Prostate gland (tissue), 2 donors: Measurements from ENCODE around the gene PPFIA2. TPM values are rescaled to one million over a fixed set of nuclear protein-coding genes. Genes with fewer than 3 reads are reported as not detected.
"Not testable (repeated sequence)": the region's sequence is repeated elsewhere in the genome, so short reads cannot be mapped to it uniquely, and the experiment has no call there.

ENCODE experiments used
- DNase-seq: peaks from one replicate; pipeline ENCODE4 v3.0.0-alpha.2; 2019; ENCODE audit warnings: low spot score
- H3K27ac ChIP-seq, 2 donors: fragments of 200-600 bp; sonication (generic); 2 replicates each; pipeline ENCODE4 v1.5.1; 2017 to 2019
- H3K27me3 ChIP-seq: fragments of 200-600 bp; sonication (generic); replicated peaks from 2 replicates; pipeline ENCODE4 v1.5.1; 2019; ENCODE audit not compliant: insufficient read depth
- H3K36me3 ChIP-seq, 2 donors: fragments of 200-600 bp; sonication (generic); 1 replicate in 1 of 2; 2 replicates in 1 of 2; pipeline versions ENCODE4 v1.5.1 to v1.8.1; 2017 to 2019
- H3K4me1 ChIP-seq: fragments of 200-600 bp; sonication (generic); replicated peaks from 2 replicates; pipeline ENCODE4 v1.5.1; 2019
- H3K4me3 ChIP-seq, 2 donors: fragments of 200-600 bp; sonication (generic); 2 replicates each; pipeline ENCODE4 v1.5.1; 2017 to 2019
- H3K9me3 ChIP-seq: fragments of 200-600 bp; sonication (generic); 2 replicates; pipeline ENCODE4 v1.5.1; 2017
- POLR2A ChIP-seq: fragments of 450-650 bp; IDR thresholded peaks from one replicate; pipeline ENCODE4 v1.6.1; 2016; ENCODE audit warnings: antibody characterized with exemption, mild to moderate bottlenecking
- POLR2AphosphoS5 ChIP-seq: sonication (generic); formaldehyde crosslinking; IDR thresholded peaks from one replicate; pipeline ENCODE4 v1.6.1; 2017; ENCODE audit warnings: antibody characterized with exemption
- WGBS: methylation state at CpG from one replicate; pipeline ENCODE4 v1.1.5; 2018; 5-methylcytosine and 5-hydroxymethylcytosine counted together
- intact Hi-C: fragments of 100-400 bp; cut with DNase I; formaldehyde crosslinking; loops from one replicate; pipeline ENCODE4 v1.14.2; 2022
- total RNA-seq, 2 donors: library from RNA; depleted of rRNA; stranded (reverse); fragments of >200 nt; gene quantifications; one replicate each; pipeline ENCODE4 v1.1.0, GENCODE V29; 2016
- TF ChIP-seq, protein P1 (sequence below), 4 experiments: fragments of 200-600 bp in 2 of 4; fragments of 450-650 bp in 2 of 4; sonication (generic) in 2 of 4; IDR thresholded peaks; 1 replicate in 3 of 4; 2 replicates in 1 of 4; pipeline ENCODE4 v1.5.1; 2016 to 2019; ENCODE audit warnings: antibody characterized with exemption in 4 of 4, mild to moderate bottlenecking in 2 of 4, moderate library complexity in 2 of 4

PPFIA2 gene
- total RNA-seq, 2 donors from 2014 or later = 7.3 to 22.9 TPM

DNA sequence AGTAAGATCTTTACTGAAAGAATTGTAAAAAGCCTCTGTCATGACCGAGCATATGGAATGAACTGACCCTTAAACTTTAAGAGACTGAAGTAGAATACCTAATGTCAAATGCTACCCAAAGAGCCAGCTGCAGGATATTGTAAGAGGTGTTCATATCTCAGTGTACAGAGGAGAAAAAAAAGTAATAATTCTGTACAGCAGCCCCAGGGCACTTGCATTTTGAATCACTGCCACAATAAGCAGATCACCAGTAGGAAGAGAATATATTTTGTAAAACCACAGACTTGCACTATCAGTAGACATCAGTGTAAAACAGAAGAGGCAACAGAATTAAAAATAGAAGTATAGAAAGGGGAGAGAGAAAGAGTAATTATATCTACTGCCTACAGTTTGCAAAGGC, 162.6 kb downstream of the PPFIA2 start:
- no peaks in the 10 kb centered on the region for H3K4me1 ChIP-seq
- H3K36me3 ChIP-seq = no peaks in the 10 kb centered on the region
- TF ChIP-seq POLR2AphosphoS5 (no peak), POLR2A (no peak)
- TF ChIP-seq, protein P1, sequence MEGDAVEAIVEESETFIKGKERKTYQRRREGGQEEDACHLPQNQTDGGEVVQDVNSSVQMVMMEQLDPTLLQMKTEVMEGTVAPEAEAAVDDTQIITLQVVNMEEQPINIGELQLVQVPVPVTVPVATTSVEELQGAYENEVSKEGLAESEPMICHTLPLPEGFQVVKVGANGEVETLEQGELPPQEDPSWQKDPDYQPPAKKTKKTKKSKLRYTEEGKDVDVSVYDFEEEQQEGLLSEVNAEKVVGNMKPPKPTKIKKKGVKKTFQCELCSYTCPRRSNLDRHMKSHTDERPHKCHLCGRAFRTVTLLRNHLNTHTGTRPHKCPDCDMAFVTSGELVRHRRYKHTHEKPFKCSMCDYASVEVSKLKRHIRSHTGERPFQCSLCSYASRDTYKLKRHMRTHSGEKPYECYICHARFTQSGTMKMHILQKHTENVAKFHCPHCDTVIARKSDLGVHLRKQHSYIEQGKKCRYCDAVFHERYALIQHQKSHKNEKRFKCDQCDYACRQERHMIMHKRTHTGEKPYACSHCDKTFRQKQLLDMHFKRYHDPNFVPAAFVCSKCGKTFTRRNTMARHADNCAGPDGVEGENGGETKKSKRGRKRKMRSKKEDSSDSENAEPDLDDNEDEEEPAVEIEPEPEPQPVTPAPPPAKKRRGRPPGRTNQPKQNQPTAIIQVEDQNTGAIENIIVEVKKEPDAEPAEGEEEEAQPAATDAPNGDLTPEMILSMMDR (IDR thresholded peaks at IDR 0.05) = no peak
- H3K27ac ChIP-seq = no peak overlapping the region
- intact Hi-C loops = no loop called here
- no peak overlapping the region for H3K4me3 ChIP-seq
- WGBS = 25% methylated on average over 1 of the region's 1 CpG
- H3K9me3 ChIP-seq = no peaks in the 10 kb centered on the region
- no peaks in the 10 kb centered on the region for H3K27me3 ChIP-seq
- no peak for DNase-seq

DNA sequence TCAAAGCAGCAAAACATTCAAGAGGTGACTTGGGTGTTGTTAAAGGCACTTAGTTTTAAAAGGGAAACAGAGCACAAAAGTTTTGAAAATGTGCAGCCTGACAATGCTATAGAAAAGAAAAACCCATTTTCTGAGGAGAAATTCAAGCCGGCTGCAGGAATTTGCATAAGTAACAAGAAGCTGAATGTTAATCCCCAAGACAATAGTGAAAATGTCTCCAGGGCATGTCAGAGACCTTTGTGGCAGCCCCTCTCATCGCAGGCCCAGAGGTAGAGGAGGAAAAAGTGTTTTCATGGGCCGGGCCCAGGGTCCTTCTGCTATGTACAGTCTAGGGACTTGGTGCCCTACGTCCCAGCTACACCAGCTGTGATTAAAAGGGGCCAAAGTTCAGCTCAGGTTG, 167.9 kb downstream of the PPFIA2 start:
- WGBS = 85% methylated on average over 4 of the region's 4 CpGs
- intact Hi-C loops = no loop called here
- TF ChIP-seq POLR2A = no peak
- TF ChIP-seq, protein P1 (IDR thresholded peaks at IDR 0.05) = no peak
- no peak for TF ChIP-seq POLR2AphosphoS5

DNA sequence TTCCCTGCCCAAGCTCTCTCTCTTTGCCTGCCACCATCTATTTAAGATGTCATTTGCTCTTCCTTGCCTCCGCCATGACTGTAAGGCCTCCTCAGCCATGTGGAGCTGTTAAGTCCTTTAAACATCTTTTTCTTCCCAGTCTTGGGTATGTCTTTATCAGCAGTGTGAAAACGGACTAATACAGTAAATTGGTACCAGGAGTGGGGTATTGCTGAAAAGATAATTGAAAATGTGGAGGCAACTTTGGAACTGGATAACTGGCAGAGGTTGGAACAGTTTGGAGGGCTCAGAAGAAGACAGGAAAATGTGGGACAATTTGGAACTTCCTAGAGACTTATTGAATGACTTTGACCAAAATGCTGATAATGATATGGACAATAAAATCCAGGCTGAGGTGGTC, 168.4 kb downstream of the PPFIA2 start:
- H3K4me1 ChIP-seq, intact Hi-C loops, H3K4me3 ChIP-seq, H3K9me3 ChIP-seq, H3K36me3 ChIP-seq, H3K27ac ChIP-seq, H3K27me3 ChIP-seq, DNase-seq: not testable (repeated sequence)
- 92% methylated on average over 2 of the region's 2 CpGs for WGBS

More for the DNA sequence above, 167.9 kb downstream of the PPFIA2 start:
- no peaks in the 10 kb centered on the region for H3K36me3 ChIP-seq
- H3K27ac ChIP-seq = no peak overlapping the region
- no peak for DNase-seq
- H3K4me3 ChIP-seq = no peak overlapping the region
- H3K9me3 ChIP-seq = no peaks in the 10 kb centered on the region
- no peaks in the 10 kb centered on the region for H3K27me3 ChIP-seq
- no peaks in the 10 kb centered on the region for H3K4me1 ChIP-seq

DNA sequence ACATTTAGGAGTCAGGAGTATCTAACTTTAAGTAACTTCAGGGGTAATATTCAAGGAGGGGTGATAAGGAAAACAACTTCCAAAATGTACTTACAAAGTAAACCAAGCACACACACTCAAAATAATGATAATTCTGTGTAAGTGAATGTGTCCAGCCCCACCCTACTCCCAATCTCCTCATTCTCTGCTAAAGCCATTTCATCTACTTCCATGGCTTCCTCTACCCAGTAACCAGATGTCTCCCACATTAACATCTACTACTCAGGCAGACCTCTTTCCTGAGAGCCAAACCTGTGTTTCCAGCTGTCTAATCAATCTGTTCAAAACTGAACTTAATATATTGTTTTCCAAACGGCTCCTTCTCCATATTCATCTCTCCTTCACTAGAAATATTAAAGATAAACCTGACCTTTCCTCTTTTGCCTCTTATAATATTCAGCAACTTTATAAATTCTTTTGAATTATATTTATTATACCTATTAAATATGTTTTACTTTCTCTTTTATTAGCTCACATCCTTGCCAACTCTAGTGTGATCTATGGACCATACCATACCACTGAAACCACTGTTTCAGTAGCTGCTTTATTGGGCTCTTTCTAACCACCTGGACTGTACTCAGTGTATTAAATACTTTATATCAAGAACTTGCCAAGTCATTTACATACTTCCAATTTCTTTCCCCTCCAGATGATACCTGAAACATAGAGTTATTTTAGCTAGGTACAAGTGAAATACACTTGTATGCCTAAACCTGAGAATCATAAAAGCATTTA, 170.7 kb downstream of the PPFIA2 start:
- no peak for TF ChIP-seq POLR2A
- TF ChIP-seq, protein P1 (IDR thresholded peaks at IDR 0.05) = no peak
- no peak for TF ChIP-seq POLR2AphosphoS5
- no peak overlapping the region for H3K4me3 ChIP-seq
- intact Hi-C loops = no loop called here
- no peaks in the 10 kb centered on the region for H3K27me3 ChIP-seq
- no peaks in the 10 kb centered on the region for H3K9me3 ChIP-seq
- 59% methylated on average over 1 of the region's 1 CpG for WGBS
- no peaks in the 10 kb centered on the region for H3K36me3 ChIP-seq
- DNase-seq = no peak
- no peak overlapping the region for H3K27ac ChIP-seq
- no peaks in the 10 kb centered on the region for H3K4me1 ChIP-seq

DNA sequence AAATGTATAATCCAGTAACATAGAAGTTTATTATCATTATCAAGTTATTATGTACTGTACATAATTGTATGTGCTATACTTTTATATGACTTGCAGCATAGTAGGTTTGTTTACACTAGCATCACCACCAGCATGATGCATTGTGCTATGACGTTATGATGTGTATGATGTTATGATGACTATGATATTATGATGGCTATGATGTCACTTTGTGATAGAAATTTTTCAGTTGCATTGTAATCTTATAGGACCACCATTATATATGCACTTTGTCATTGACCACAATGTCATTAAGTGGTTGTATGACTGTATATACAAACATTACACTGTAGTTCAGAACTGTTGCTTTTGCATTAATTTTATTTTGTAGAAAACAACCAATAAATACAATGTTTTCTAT, 173.4 kb downstream of the PPFIA2 start:
- Histone ChIP-seq H3K4me1 (no peaks in the 10 kb centered on the region), H3K4me3 (no peak overlapping the region), H3K9me3 (no peaks in the 10 kb centered on the region), H3K36me3 (no peaks in the 10 kb centered on the region), H3K27ac (no peak overlapping the region), H3K27me3 (no peaks in the 10 kb centered on the region)
- TF ChIP-seq, protein P1 (IDR thresholded peaks at IDR 0.05) = no peak
- no peak for TF ChIP-seq POLR2A
- TF ChIP-seq POLR2AphosphoS5 = no peak
- no peak for DNase-seq
- 67% methylated on average over 1 of the region's 1 CpG for WGBS
- intact Hi-C loops = no loop called here
